Activated CD8-positive, alpha-beta memory T cell treated with anti-CD3 and anti-CD28 coated beads for 36 hours (primary cell): ENCODE data around the gene GNG3. TPM values are rescaled to one million over a fixed set of nuclear protein-coding genes. Genes with fewer than 3 reads are reported as not detected.

Experiments used
- CTCF ChIA-PET: fragments of 350-600 bp; sonication (Branson Sonifier 250); formaldehyde crosslinking; loops from one replicate; lab custom pipeline; 2021; ENCODE audit warnings: antibody characterized with exemption; lab: Charles Lee
- POLR2A ChIA-PET: fragments of 350-600 bp; sonication (Branson Sonifier 250); formaldehyde crosslinking; loops from one replicate; lab custom pipeline; 2021; ENCODE audit warnings: antibody characterized with exemption; lab: Charles Lee
- total RNA-seq, 2 experiments: library from RNA; stranded (reverse); gene quantifications; one replicate each; pipeline ENCODE4 v1.2.3, GENCODE V29; 2021

Gene GNG3
- not detected for total RNA-seq

DNA sequence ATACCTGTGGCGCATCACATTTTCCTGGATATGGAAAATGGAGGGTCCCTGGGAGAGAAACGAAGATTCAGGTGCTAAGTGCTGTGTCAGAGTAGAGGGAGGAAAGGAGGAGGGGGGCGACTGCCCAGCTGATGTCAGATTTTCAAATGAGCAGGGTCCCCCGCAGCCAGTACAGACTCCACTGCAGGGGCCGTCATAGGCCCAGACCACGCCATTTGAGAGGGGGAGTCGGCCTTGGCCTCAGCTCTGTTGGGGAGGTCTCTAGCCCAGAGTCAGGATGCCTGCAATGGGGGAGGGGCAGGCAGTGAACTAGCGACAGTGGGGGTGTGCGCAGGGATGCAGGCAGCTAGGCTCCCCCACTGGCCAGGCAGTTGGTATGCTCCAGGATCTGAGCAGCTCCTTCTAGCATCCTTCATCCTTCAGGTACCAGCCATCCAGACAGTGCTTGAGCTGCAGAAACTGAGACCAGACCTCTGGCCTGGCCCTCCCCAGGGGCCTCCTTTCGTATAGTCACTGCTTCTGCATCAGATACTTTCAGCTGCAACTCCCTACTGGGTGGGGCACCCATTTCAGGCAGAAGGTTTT, at the start of gene GNG3, which contains the start of gene BSCL2:
Gene GNG3, plus strand, starts transcription at position 400 of the 585 bp plus-strand sequence. CDS start 620 bp downstream, outside the sequence.
Gene BSCL2, minus strand, starts transcription at position 148 of the 585 bp plus-strand sequence. CDS start 229 bp downstream, outside the sequence.
- ChIA-PET CTCF (interaction anchor here (1.0 to 3.4 kb wide), 3 partner anchors 13 to 317 kb away, joined by 3 to 20 read pairs (median 3); no protein-coding TSS in a partner anchor), POLR2A (interaction anchor here (1.2 kb wide), 1 partner anchor 116 kb away, joined by 4 read pairs; the partner anchor contains the start of gene TUT1)

DNA sequence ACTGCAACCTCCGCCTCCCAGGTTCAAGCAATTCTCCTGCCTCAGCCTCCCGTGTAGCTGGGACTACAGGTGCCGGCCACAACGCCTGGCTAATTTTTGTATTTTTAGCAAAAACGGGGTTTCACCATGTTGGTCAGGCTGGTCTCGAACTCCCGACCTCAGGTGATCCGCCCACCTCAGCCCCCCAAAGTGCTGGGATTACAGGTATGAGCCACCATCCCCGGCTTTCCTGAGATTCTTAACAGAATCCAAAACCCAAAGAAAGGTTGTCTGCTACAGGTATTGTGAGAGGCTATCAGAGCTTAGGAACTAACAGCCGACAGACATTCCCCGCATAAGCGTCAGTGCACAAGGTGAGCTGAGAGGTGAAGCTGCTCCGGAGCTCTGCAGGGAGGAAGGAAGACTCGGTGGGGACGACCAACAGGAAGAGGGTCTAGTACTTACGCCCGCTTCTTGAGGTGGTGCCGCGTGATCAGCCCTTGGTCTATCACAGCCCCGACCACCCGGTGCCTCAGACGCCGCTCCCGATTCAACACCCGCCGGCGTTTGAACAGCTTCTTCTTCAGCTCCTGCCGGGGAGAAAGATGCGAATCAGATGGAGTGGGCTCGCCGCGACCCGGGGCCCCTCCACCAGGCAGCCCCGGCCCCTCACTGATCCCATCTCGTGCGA, 42.9 kb upstream of the GNG3 start:
- ChIA-PET CTCF (interaction anchor here (0.6 to 2.0 kb wide), 14 partner anchors 9 to 240 kb away, joined by 3 to 10 read pairs (median 4); partner anchors contain the start of genes B3GAT3, GANAB, INTS5 and TUT1), POLR2A (interaction anchor here (0.5 to 4.0 kb wide), 34 partner anchors 9 to 997 kb away, joined by 3 to 45 read pairs (median 5); partner anchors contain the start of genes B3GAT3, EEF1G, EML3 and GANAB)

DNA sequence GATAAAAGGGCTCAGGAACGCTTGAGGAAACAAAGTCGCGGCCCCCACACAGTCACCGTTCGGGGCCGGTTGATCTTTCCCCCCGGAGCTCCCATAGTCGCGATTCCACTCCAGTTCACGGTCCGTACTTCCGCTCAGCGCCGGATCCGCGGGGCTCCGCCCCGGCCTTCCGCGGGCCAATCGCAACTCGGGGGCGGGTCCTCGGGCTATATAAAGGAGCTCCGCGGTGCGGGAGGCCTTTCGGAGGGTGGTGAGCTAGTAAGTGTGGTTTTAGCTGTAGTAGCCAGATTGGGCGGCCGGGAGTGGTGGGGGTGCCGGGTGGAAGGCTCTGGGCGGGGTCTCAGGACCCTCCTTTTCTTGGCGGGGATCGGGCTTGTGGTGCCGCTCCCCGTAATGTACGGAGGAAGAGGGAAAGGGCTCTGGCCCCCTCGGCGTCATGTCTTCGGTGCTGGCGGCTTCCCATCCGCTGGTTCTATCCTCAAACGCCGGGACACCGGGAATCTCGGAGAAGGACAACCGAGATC, 42.3 kb upstream of the GNG3 start, which contains the start of the genes C11orf98 and CSKMT:
Gene C11orf98, minus strand, starts transcription at position 136 of the 524 bp plus-strand sequence. Its CDS starts 41 bp downstream, at position 95.
Gene CSKMT, plus strand, starts transcription at position 238 of the 524 bp plus-strand sequence. CDS start 568 bp downstream, outside the sequence.
- ChIA-PET CTCF (interaction anchor here (0.6 to 2.0 kb wide), 13 partner anchors 9 to 241 kb away, joined by 3 to 10 read pairs (median 4); partner anchors contain the start of genes B3GAT3, GANAB, INTS5 and TUT1), POLR2A (interaction anchor here (0.5 to 4.0 kb wide), 33 partner anchors 8 to 997 kb away, joined by 3 to 45 read pairs (median 5); partner anchors contain the start of genes B3GAT3, EEF1G, EML3 and GANAB)

DNA sequence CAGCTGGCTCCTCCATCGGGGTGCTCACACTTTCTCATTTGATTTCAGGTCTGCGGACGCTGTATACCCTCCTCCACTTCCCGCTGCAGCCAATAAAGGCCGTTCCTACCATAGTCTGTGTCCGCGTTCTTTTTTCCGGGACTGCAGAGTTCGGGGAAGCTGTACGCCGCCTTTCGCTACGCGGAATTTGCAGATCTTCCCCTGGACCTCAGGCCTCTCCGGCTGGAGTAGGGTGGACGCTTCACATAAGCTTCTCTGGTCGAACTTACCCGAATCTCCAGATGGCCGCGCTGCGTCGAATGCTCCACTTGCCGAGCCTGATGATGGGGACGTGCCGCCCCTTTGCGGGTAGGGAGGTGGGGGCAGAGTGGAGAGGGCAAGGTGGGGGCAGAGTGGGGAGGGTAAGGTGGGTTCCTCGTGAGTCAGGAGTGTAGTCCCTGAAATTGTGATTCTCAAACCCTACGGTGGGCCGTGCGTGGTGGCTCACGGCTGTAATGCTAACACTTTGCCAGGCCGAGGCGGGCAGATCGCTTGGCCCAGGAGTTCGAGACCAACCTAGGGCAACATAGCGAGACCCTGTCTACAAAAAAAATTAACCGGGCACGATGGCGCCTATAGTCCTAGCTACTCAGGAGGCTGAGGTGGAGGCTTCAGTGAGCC, 41.7 kb upstream of the GNG3 start:
- CTCF ChIA-PET = interaction anchor here (0.6 to 2.0 kb wide), 12 partner anchors 8 to 241 kb away, joined by 3 to 10 read pairs (median 4); partner anchors contain the start of genes B3GAT3, GANAB, INTS5 and TUT1
- POLR2A ChIA-PET = interaction anchor here (0.7 to 4.0 kb wide), 29 partner anchors 8 to 190 kb away, joined by 3 to 45 read pairs (median 5); partner anchors contain the start of genes B3GAT3, EEF1G, EML3 and GANAB

DNA sequence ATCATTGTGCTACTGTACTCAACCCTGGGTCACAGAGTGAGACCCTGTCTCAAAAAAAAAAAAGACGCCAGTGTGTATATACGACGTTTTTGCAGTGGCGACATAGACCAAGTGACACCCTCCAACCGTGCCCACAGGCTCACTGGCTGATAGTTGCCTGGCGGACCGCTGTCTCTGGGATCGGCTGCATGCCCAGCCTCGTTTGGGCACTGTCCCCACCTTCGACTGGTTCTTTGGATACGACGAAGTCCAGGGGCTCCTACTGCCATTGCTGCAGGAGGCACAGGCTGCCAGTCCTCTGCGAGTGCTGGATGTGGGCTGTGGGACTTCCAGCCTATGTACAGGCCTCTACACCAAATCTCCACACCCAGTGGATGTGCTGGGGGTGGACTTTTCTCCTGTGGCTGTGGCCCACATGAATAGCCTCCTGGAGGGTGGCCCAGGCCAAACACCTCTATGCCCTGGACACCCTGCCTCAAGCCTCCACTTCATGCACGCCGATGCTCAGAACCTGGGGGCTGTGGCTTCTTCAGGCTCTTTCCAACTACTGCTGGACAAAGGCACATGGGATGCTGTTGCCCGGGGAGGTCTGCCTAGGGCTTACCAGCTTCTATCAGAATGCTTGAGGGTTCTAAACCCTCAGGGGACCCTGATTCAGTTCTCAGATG, 41.1 kb upstream of the GNG3 start:
- POLR2A ChIA-PET = interaction anchor here (0.5 to 4.0 kb wide), 11 partner anchors 19 to 177 kb away, joined by 3 to 45 read pairs (median 7); partner anchors contain the start of genes B3GAT3, EEF1G, EML3 and GANAB
- CTCF ChIA-PET = interaction anchor here (1.0 to 2.0 kb wide), 5 partner anchors 12 to 75 kb away, joined by 3 to 10 read pairs (median 8); partner anchors contain the start of genes GANAB, INTS5, TUT1 and UBXN1

DNA sequence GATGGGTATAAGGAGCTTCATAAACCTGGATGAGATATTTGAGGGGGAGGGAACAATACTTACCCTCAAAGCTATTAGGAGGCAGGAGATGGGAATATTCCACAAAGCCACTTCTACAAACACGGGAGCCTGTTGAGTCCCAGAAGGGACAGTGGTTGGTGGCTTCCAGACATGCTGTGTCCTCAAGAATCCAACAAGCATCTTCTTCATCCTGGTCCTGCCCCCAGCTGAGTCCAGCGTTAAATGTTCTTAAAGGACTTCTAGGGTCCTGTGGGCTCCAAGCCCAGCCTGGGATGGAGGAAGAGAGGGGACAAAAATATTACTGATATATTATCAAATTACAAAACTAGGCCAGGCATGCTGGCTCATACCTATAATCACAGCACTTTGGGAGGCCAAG, 40.0 kb upstream of the GNG3 start:
- ChIA-PET POLR2A (interaction anchor here (1.0 to 4.0 kb wide), 3 partner anchors 20 to 76 kb away, joined by 3 to 45 read pairs (median 5); partner anchors contain the start of genes GANAB, MTA2 and TUT1), CTCF (interaction anchor here (0.5 to 1.6 kb wide), 4 partner anchors 56 to 243 kb away, joined by 3 to 4 read pairs (median 4); no protein-coding TSS in a partner anchor)

DNA sequence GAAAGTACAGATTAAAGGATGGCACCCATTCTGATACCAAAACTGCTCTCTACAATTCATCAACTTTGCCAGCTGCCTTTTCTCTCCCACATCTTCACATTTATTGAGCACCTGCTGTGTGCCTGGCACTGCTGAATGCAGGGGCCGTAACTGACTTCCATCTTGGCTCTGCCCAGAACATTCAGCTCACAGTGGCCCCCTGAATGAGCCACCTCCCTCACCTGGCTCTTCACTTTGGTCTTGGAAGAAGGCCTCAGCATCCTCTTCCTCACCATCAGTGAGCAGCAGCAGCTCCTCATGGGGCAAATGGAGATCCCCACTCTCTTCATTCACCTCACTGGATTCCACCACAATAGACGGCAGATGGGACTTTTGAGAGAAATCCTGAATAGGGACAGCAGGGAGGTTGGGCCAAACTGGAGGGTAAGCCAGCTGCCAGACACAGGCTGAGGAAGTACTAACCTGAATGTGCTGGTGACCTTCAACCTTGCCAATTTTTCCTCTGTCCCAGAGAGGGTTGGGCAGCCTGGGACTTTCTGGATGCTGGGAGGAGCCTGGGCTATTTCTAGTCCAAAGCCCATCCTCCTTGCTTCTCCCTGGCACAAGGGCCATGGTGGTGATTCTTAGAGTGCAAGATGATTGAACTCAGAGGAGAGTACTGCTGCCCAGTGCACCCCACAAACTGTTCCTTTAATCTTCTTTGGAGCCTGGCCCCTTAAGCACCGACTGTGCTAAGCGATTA, 37.9 kb upstream of the GNG3 start:
- ChIA-PET CTCF (interaction anchor here (1.0 to 1.6 kb wide), 4 partner anchors 11 to 117 kb away, joined by 3 to 8 read pairs (median 4); partner anchors contain the start of gene INTS5), POLR2A (interaction anchor here (1.0 to 1.2 kb wide), 2 partner anchors 17 to 34 kb away, joined by 3 to 4 read pairs; partner anchors contain the start of gene INTS5)

DNA sequence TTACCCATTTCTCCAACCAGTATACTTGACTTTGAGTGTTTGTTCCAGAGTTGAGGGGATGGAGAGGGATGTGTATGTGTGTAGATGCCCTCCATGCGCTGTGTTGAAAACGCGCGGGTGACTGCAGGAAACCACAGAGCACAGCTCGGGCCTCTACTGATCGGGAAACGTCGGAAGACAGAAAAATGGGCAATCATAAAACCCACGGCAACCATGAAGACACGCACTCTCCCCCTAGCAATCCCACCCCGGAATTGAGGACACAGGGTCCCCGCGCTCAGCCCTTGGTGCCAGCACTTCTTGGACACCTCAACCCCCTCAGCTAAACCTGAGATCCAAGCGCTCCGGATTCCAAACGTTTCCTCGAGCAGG, 36.3 kb upstream of the GNG3 start:
- ChIA-PET CTCF (interaction anchor here (0.6 to 1.7 kb wide), 6 partner anchors 21 to 232 kb away, joined by 3 to 4 read pairs (median 3); partner anchors contain the start of gene TMEM179B), POLR2A (interaction anchor here (0.7 to 2.5 kb wide), 16 partner anchors 8 to 184 kb away, joined by 3 to 29 read pairs (median 6); partner anchors contain the start of genes GANAB, HNRNPUL2, INTS5 and MTA2)

DNA sequence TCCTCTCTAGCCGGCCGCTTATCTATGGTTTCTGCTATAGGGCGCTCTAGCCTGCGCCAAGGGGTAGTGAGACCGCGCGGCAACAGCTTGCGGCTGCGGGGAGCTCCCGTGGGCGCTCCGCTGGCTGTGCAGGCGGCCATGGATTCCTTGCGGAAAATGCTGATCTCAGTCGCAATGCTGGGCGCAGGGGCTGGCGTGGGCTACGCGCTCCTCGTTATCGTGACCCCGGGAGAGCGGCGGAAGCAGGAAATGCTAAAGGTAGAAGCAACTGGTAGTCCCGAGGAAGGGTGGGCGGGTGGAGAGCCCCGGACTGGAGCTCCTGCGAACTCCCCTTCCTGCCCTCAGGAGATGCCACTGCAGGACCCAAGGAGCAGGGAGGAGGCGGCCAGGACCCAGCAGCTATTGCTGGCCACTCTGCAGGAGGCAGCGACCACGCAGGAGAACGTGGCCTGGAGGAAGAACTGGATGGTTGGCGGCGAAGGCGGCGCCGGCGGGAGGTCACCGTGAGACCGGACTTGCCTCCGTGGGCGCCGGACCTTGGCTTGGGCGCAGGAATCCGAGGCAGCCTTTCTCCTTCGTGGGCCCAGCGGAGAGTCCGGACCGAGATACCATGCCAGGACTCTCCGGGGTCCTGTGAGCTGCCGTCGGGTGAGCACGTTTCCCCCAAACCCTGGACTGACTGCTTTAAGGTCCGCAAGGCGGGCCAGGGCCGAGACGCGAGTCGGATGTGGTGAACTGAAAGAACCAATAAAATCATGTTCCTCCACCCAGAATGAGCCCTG, 35.7 kb upstream of the GNG3 start, which contains the start of the genes LBHD1 and UQCC3:
Gene LBHD1, minus strand, starts transcription at position 660 of the 782 bp plus-strand sequence. CDS start 2,236 bp downstream, outside the sequence.
Gene UQCC3, plus strand, starts transcription at position 66 of the 782 bp plus-strand sequence. Its CDS starts 73 bp downstream, at position 139.
- POLR2A ChIA-PET = interaction anchor here (0.6 to 2.5 kb wide), 20 partner anchors 8 to 209 kb away, joined by 3 to 29 read pairs (median 6); partner anchors contain the start of genes GANAB, HNRNPUL2, INTS5 and MTA2

DNA sequence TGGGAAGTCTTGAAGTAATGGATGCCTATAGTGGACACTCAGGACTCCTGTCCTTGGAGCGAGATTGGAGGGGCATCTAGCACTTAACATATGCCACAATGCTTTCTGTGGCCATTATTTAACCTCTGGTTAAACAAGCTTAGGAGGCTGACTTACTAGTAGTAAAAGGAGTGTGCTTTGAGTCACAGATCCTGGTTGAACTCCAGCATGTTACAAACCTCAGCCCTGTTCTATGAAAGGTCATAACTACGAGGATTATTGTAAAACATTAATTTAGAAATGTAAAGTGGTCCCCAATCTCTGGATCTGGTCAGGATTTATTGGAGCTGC, 34.3 kb upstream of the GNG3 start:
- CTCF ChIA-PET = interaction anchor here (0.7 to 1.6 kb wide), 8 partner anchors 8 to 271 kb away, joined by 3 to 4 read pairs (median 4); partner anchors contain the start of genes C11orf98 and CSKMT
- POLR2A ChIA-PET = interaction anchor here (0.6 to 2.1 kb wide), 4 partner anchors 8 to 167 kb away, joined by 3 to 7 read pairs (median 5); partner anchors contain the start of genes C11orf98, CSKMT and INTS5

More for the DNA sequence above, 35.7 kb upstream of the GNG3 start, which contains the start of the genes LBHD1 and UQCC3:
- CTCF ChIA-PET = interaction anchor here (0.6 to 1.7 kb wide), 11 partner anchors 8 to 231 kb away, joined by 3 to 8 read pairs (median 3); partner anchors contain the start of genes B3GAT3 and TMEM179B

DNA sequence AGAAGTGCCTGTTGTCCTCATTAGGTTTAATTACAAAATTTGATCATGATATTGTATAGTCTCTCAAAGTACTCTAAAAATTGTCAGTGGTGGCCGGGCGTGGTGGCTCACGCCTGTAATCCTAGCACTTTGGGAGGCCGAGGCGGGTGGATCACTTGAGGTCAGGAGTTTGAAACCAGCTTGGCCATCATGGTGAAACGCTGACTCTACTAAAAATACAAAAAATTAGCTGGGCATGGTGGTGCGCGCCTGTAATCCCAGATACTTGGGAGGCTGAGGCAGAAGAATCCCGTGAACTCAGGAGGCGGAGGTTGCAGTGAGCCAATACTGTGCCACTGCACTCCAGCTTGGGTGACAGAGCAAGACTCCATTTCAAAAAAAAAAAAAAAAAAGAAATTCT, 32.1 kb upstream of the GNG3 start:
- CTCF ChIA-PET = interaction anchor here (1.3 kb wide), 1 partner anchor 19 kb away, joined by 3 read pairs; no protein-coding TSS in a partner anchor

DNA sequence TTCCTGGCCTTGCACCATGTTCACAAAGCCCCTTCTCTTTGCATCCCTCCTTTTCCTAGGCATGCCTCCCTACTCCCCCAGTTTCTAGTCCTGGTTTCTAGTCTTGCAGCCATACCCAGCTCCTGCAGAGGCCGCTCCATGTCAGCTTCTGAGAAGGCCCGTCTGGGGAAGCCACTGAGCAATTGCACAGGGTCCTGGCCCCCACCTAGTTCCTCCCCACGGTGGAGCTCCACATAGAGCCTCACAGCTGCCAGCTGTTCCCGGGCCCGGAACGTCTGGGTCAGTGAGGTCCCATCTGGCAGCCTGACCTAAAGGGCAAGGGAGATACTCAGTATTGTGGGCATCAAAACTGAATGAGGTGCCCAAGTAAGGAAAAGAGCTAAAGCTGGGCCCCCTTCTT, 30.8 kb upstream of the GNG3 start:
- CTCF ChIA-PET = interaction anchor here (0.5 to 1.7 kb wide), 4 partner anchors 17 to 111 kb away, joined by 3 to 5 read pairs (median 3); no protein-coding TSS in a partner anchor

More for the DNA sequence above, 32.1 kb upstream of the GNG3 start:
- POLR2A ChIA-PET = interaction anchor here (0.6 to 2.2 kb wide), 2 partner anchors 10 to 30 kb away, joined by 3 to 8 read pairs; partner anchors contain the start of genes C11orf98 and CSKMT

DNA sequence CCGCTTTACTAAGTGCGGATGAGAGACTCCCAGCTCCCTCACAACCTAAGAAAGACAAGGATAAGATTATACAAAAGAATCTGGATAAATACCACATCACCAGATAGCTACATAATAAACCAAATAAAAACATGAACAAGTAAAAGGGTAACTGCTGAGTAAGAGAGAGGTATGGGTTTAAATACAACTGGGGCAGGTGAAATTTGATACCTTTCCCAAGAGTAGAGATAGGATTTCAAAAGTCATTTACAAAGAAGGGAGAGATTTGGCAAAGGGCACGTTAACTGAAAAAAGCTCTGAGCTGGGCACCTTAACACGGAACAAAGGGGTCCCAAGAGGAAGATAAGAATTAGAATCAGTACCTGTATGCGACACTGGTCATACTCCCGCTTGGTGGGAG, 30.3 kb upstream of the GNG3 start:
- POLR2A ChIA-PET = interaction anchor here (0.7 to 2.2 kb wide), 2 partner anchors 12 to 77 kb away, joined by 3 to 8 read pairs; partner anchors contain the start of genes C11orf98, CSKMT and ZBTB3
- CTCF ChIA-PET = interaction anchor here (0.9 to 1.7 kb wide), 3 partner anchors 17 to 111 kb away, joined by 3 to 5 read pairs (median 3); no protein-coding TSS in a partner anchor

More for the DNA sequence above, 30.8 kb upstream of the GNG3 start:
- POLR2A ChIA-PET = interaction anchor here (0.7 to 2.2 kb wide), 2 partner anchors 12 to 77 kb away, joined by 3 to 8 read pairs; partner anchors contain the start of genes C11orf98, CSKMT and ZBTB3

DNA sequence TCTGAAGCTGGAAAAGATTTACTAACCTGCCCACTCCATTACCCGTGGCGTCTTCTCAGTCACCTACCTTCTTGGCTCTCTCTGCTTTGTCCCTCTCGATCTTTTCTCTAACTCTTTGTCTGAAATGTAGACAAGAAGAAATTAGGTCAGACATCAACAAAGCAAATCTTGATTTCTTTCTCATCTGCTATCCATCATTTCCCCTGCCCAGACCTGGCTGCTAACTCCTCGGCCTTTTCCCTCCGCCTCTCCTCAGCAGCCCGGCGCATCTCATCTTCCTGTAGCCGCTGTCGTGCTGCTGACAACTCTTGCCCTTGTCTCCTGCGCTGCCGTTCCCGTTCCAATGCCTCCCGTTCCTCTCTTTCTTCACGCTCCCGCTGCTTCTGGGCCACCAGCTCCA, 29.8 kb upstream of the GNG3 start:
- POLR2A ChIA-PET = no interaction called here

More for the DNA sequence above, 29.8 kb upstream of the GNG3 start:
- CTCF ChIA-PET = interaction anchor here (1.7 kb wide), 1 partner anchor 16 kb away, joined by 5 read pairs; no protein-coding TSS in a partner anchor
